Measurements from ENCODE around the gene SNAP25.

Gene SNAP25

GRCh38 chr20:10219452-10219791 is 792 bp downstream of the SNAP25 start:
- H3K9me3 ChIP-seq (ENCODE audit: insufficient read depth, low read depth, low read length) = no peaks in the 10 kb centered on the region
- peak overlapping the region; percentile 71 for H3K4me3 ChIP-seq (ENCODE audit: low read length)
- no peaks in the 10 kb centered on the region for H3K36me3 ChIP-seq (ENCODE audit: insufficient read depth, low read depth, low read length)
- H3K9ac ChIP-seq (ENCODE audit: low read depth, low read length) = no peak overlapping the region
- peaks cover 54% of the 10 kb centered on the region for H3K27me3 ChIP-seq (ENCODE audit: insufficient read depth, low read length)
- peaks cover 7% of the 10 kb centered on the region; the same call in 1 of the 2 replicates for H3K4me1 ChIP-seq (ENCODE audit: insufficient read depth, low read length)
- H3K27ac ChIP-seq (ENCODE audit: low read length) = no peak overlapping the region

GRCh38 chr20:10219993-10220750 is 1.5 kb downstream of the SNAP25 start:
- Histone ChIP-seq H3K27ac (ENCODE audit: low read length) (no peak overlapping the region), H3K4me3 (ENCODE audit: low read length) (no peak overlapping the region), H3K36me3 (ENCODE audit: insufficient read depth, low read depth, low read length) (no peaks in the 10 kb centered on the region), H3K27me3 (ENCODE audit: insufficient read depth, low read length) (peaks cover 50% of the 10 kb centered on the region), H3K9ac (ENCODE audit: low read depth, low read length) (no peak overlapping the region), H3K9me3 (ENCODE audit: insufficient read depth, low read depth, low read length) (no peaks in the 10 kb centered on the region), H3K4me1 (ENCODE audit: insufficient read depth, low read length) (peaks cover 9% of the 10 kb centered on the region; the same call in 1 of the 2 replicates)

- peaks cover 14% of the 10 kb centered on the region; the same call in 1 of the 2 replicates for H3K4me1 ChIP-seq (ENCODE audit: insufficient read depth, low read length)
- H3K27ac ChIP-seq (ENCODE audit: low read length) = no peak overlapping the region
- H3K4me3 ChIP-seq (ENCODE audit: low read length) = no peak overlapping the region
- H3K9me3 ChIP-seq (ENCODE audit: insufficient read depth, low read depth, low read length) = no peaks in the 10 kb centered on the region
- H3K27me3 ChIP-seq (ENCODE audit: insufficient read depth, low read length) = peaks cover 42% of the 10 kb centered on the region
- no peak overlapping the region for H3K9ac ChIP-seq (ENCODE audit: low read depth, low read length)
- H3K36me3 ChIP-seq (ENCODE audit: insufficient read depth, low read depth, low read length) = no peaks in the 10 kb centered on the region
Observed at GRCh38 chr20:10221021-10221420, 2.4 kb downstream of the SNAP25 start.

- peaks cover 13% of the 10 kb centered on the region for H3K4me1 ChIP-seq (ENCODE audit: insufficient read depth, low read length)
- no peaks in the 10 kb centered on the region for H3K36me3 ChIP-seq (ENCODE audit: insufficient read depth, low read depth, low read length)
- no peak overlapping the region for H3K9ac ChIP-seq (ENCODE audit: low read depth, low read length)
- H3K27me3 ChIP-seq (ENCODE audit: insufficient read depth, low read length) = peaks cover 11% of the 10 kb centered on the region; the same call in 1 of the 2 replicates
- H3K4me3 ChIP-seq (ENCODE audit: low read length) = no peak overlapping the region
- H3K9me3 ChIP-seq (ENCODE audit: insufficient read depth, low read depth, low read length) = no peaks in the 10 kb centered on the region
- H3K27ac ChIP-seq (ENCODE audit: low read length) = peak overlapping the region; percentile 28
Observed at GRCh38 chr20:10225439-10226060, 6.9 kb downstream of the SNAP25 start.

- H3K9ac ChIP-seq (ENCODE audit: low read depth, low read length) = no peak overlapping the region
- H3K4me1 ChIP-seq (ENCODE audit: insufficient read depth, low read length) = peaks cover 13% of the 10 kb centered on the region
- H3K4me3 ChIP-seq (ENCODE audit: low read length) = no peak overlapping the region
- no peak overlapping the region for H3K27ac ChIP-seq (ENCODE audit: low read length)
- H3K27me3 ChIP-seq (ENCODE audit: insufficient read depth, low read length) = no peaks in the 10 kb centered on the region
- H3K9me3 ChIP-seq (ENCODE audit: insufficient read depth, low read depth, low read length) = no peaks in the 10 kb centered on the region
- H3K36me3 ChIP-seq (ENCODE audit: insufficient read depth, low read depth, low read length) = no peaks in the 10 kb centered on the region
Observed at GRCh38 chr20:10228330-10228729, 9.7 kb downstream of the SNAP25 start.

- no peak overlapping the region for H3K27ac ChIP-seq (ENCODE audit: low read length)
- no peak overlapping the region for H3K4me3 ChIP-seq (ENCODE audit: low read length)
- H3K4me1 ChIP-seq (ENCODE audit: insufficient read depth, low read length) = peaks cover 7% of the 10 kb centered on the region; the same call in 1 of the 2 replicates
- no peaks in the 10 kb centered on the region for H3K9me3 ChIP-seq (ENCODE audit: insufficient read depth, low read depth, low read length)
- no peaks in the 10 kb centered on the region for H3K27me3 ChIP-seq (ENCODE audit: insufficient read depth, low read length)
- no peaks in the 10 kb centered on the region for H3K36me3 ChIP-seq (ENCODE audit: insufficient read depth, low read depth, low read length)
- H3K9ac ChIP-seq (ENCODE audit: low read depth, low read length) = no peak overlapping the region
Observed at GRCh38 chr20:10231290-10231689, 12.7 kb downstream of the SNAP25 start.

- Histone ChIP-seq H3K4me1 (ENCODE audit: insufficient read depth, low read length) (no peaks in the 10 kb centered on the region), H3K27me3 (ENCODE audit: insufficient read depth, low read length) (no peaks in the 10 kb centered on the region)
Observed at GRCh38 chr20:10236540-10237533, 18.2 kb downstream of the SNAP25 start.

GRCh38 chr20:10239954-10240353 is 21.3 kb downstream of the SNAP25 start:
- H3K27ac ChIP-seq (ENCODE audit: low read length) = no peak overlapping the region
- no peak overlapping the region for H3K9ac ChIP-seq (ENCODE audit: low read depth, low read length)
- H3K36me3 ChIP-seq (ENCODE audit: insufficient read depth, low read depth, low read length) = no peaks in the 10 kb centered on the region
- no peaks in the 10 kb centered on the region for H3K27me3 ChIP-seq (ENCODE audit: insufficient read depth, low read length)
- H3K4me1 ChIP-seq (ENCODE audit: insufficient read depth, low read length) = no peaks in the 10 kb centered on the region
- no peaks in the 10 kb centered on the region for H3K9me3 ChIP-seq (ENCODE audit: insufficient read depth, low read depth, low read length)
- H3K4me3 ChIP-seq (ENCODE audit: low read length) = no peak overlapping the region

More at GRCh38 chr20:10236540-10237533, 18.2 kb downstream of the SNAP25 start:
- Histone ChIP-seq H3K4me3 (ENCODE audit: low read length) (no peak overlapping the region), H3K9ac (ENCODE audit: low read depth, low read length) (no peak overlapping the region), H3K27ac (ENCODE audit: low read length) (no peak overlapping the region), H3K9me3 (ENCODE audit: insufficient read depth, low read depth, low read length) (no peaks in the 10 kb centered on the region), H3K36me3 (ENCODE audit: insufficient read depth, low read depth, low read length) (no peaks in the 10 kb centered on the region)

- Histone ChIP-seq H3K27me3 (ENCODE audit: insufficient read depth, low read length) (no peaks in the 10 kb centered on the region), H3K9ac (ENCODE audit: low read depth, low read length) (no peak overlapping the region), H3K4me1 (ENCODE audit: insufficient read depth, low read length) (no peaks in the 10 kb centered on the region), H3K9me3 (ENCODE audit: insufficient read depth, low read depth, low read length) (no peaks in the 10 kb centered on the region), H3K27ac (ENCODE audit: low read length) (no peak overlapping the region), H3K4me3 (ENCODE audit: low read length) (no peak overlapping the region), H3K36me3 (ENCODE audit: insufficient read depth, low read depth, low read length) (no peaks in the 10 kb centered on the region)
Observed at GRCh38 chr20:10240655-10241054, 22.0 kb downstream of the SNAP25 start.

GRCh38 chr20:10242166-10242565 is 23.5 kb downstream of the SNAP25 start:
- Histone ChIP-seq H3K9ac (ENCODE audit: low read depth, low read length) (no peak overlapping the region), H3K27me3 (ENCODE audit: insufficient read depth, low read length) (no peaks in the 10 kb centered on the region), H3K4me1 (ENCODE audit: insufficient read depth, low read length) (no peaks in the 10 kb centered on the region), H3K9me3 (ENCODE audit: insufficient read depth, low read depth, low read length) (no peaks in the 10 kb centered on the region), H3K36me3 (ENCODE audit: insufficient read depth, low read depth, low read length) (no peaks in the 10 kb centered on the region), H3K4me3 (ENCODE audit: low read length) (no peak overlapping the region), H3K27ac (ENCODE audit: low read length) (no peak overlapping the region)

- no peaks in the 10 kb centered on the region for H3K9me3 ChIP-seq (ENCODE audit: insufficient read depth, low read depth, low read length)
- H3K4me3 ChIP-seq (ENCODE audit: low read length) = no peak overlapping the region
- no peaks in the 10 kb centered on the region for H3K36me3 ChIP-seq (ENCODE audit: insufficient read depth, low read depth, low read length)
- no peak overlapping the region for H3K9ac ChIP-seq (ENCODE audit: low read depth, low read length)
- H3K4me1 ChIP-seq (ENCODE audit: insufficient read depth, low read length) = peaks cover 25% of the 10 kb centered on the region
- no peak overlapping the region for H3K27ac ChIP-seq (ENCODE audit: low read length)
- no peaks in the 10 kb centered on the region for H3K27me3 ChIP-seq (ENCODE audit: insufficient read depth, low read length)
Observed at GRCh38 chr20:10247440-10247839, 28.8 kb downstream of the SNAP25 start.
